ENCODE data around the gene TMPRSS3.

DNA sequence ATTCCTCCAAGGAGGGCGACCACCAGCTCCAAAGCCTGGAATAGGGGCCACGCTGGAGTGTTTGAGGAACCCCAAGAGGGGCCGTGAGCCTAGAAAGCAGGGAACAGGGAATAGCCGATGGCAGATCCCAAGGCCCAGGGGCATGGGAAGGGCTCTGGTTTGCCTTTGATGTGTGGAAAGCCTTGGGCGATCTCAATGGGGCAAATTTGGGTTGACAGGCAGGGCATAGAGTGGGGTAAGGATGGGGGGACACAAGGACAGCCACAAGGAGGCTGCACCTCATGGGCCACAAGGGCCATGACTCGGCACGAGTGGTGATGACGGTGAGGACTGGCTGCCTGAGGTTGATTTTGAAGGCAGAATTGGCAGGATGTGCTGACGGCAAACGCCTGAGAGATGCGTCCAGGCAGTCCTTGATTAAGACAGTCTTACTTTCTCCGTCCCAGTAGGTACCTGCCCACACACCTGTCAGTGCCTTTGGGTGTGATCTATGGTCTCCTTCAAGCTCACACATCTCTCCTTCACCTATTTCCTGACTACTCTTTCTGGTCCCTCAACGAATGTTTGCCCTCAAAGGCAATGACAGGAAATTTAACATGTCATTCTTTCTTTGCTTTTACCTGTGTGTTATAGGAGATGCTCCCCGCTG lies 2.0 kb upstream of the TMPRSS3 start:
- TF ChIP-seq ZNF274 (IDR thresholded peaks at IDR 0.05; ENCODE audit: low read depth, low read length) (no peak), YY1 (IDR thresholded peaks at IDR 0.05; ENCODE audit: insufficient read depth, insufficient read length) (no peak), SUZ12 (IDR thresholded peaks at IDR 0.05; ENCODE audit: extremely low read depth, insufficient read depth, insufficient read length) (no peak)

Data from NT2/D1 (cell line).